Measurements from ENCODE around the gene SDK2.
A peak's percentile ranks its signal among the peaks of the same experiment; 100 is the strongest.

DNA sequence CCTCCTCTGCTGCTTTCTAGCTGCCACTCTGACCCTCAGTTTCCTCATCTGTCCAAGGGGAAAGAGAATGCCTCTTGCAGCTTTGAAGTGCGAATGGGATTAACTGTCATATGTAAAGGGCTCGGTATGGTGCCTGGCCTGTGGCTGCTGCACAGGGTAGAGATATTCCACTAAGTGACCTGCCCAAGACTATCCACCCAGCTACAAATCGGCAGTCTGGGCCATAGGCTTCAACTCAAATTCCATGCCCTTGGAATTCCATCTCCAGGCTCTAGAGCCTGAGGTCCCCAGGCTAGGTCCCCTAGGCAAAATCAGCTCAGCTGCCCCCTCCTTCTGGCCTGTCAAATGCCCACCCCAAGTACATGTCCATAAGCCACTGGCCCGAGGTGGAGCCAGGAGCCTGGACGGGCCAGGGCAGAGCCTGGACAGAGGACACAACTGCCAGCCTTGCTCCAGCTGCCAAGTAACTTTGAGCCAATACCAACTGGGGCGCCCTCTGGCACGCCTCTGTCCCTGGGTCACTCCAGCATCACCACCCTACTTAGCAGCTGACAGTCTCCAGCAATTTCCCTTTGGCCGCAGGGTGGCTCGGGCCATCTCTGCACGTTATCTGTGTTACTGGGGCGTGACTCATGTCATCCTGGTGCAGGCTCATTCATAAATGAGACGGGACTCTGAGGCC lies 57.2 kb downstream of the SDK2 start:
- TF ChIP-seq CTCF (conservative IDR thresholded peaks at IDR 0.05 in 1 of 2, IDR thresholded peaks at IDR 0.05 in 1 of 2; ENCODE audit: extremely low read depth in 1 of 2, insufficient read depth in 1 of 2, low read depth in 1 of 2, low read length in 2 of 2) (peak in 1 of 2 donors; percentile 51), EZH2 (IDR thresholded peaks at IDR 0.05; ENCODE audit: borderline replicate concordance, low read length) (no peak)
